GM18868 (cell line): ENCODE data around the gene PCLAF.
"Not testable (repeated sequence)": the region's sequence is repeated elsewhere in the genome, so short reads cannot be mapped to it uniquely, and the experiment has no call there.

Source experiments
- ATAC-seq: cut with Tn5 transposase; IDR thresholded peaks from one replicate; pipeline ENCODE4 v1.9.1; 2021; ENCODE audit warnings: mild to moderate bottlenecking, moderate library complexity; ENCODE audit not compliant: unreplicated experiment

The PCLAF gene

DNA sequence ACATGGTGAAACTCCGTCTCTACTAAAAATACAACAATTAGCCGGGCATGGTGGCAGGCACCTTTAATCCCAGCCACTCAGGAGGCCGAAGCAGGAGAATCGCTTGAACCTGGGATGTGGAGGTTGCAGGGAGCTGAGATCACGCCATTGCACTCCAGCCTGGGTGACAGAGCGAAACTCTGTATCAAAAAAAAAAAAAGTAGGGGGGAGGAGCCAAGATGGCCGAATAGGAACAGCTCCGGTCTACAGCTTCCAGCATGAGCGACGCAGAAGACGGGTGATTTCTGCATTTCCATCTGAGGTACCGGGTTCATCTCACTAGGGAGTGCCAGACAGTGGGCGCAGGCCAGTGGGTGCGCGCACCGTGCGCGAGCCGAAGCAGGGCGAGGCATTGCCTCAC is 54.8 kb downstream of the PCLAF start:
- ATAC-seq: not testable (repeated sequence)

DNA sequence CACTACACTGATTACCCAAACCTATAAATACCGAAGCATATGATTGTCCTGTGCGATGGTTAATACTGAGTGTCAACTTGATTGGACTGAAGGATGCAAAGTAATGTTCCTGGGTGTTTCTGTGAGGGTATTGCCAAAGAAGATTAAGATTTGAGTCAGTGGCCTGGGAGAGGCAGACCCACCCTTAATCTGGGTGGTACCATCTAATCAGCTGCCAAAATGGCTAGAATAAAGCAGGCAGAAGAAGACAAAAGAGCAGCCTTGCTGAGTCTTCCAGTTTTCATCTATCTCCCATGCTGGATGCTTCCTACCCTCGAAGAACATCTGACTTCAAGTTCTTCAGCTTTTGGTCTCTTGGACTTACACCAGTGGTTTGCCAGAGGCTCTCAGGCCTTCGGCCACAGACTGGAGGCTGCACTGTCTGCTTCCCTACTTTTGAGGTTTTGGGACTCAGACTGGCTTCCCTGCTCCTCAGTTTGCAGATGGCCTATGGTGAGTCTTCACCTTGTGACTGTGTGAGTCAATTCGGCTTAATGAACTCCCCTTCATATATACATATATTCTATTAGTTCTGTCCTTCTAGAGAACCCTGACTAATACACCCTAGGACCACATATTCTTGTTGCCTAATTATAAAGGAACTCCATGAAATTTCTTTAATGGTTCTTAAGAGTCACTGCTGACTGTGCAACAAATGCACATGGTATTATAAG is 56.9 kb downstream of the PCLAF start:
- no peak for ATAC-seq

DNA sequence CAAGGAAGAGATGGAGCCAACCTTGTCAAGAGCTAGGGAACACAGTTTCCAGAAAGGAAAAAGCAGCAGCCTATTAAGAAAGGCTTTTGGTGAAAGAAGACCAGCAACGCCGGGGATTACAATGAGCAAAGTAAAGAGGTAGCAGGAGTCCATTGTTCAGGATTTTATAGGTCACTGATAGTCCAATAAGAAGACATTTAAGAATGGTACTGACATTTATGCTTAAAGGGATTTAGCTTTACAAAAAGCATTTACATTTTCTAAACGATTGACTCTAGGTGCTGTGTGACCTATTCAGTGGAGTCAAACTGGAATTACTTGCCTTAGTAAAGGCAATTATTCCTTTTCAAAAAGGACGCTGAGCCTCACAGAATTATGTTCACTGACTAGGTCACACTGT is 66.0 kb downstream of the PCLAF start:
- ATAC-seq: no peak

DNA sequence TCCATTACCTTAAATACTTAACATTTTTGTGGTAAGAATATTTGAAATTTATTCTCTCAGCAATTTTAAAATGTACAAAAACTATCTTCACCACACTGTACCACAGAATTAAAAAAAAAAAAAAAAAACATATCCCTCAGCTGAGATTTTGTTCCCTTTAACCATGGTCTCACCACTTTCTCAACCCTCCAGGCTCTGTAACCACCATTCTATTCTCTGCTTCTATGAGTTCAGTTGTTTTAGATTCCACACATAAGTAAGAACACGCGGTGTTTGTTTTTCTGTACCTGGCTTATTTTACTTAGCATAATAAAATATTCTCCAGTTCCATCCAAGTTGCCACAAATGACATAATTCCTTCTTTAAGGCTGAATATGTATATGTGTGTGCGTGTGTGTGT is 66.8 kb downstream of the PCLAF start:
- no peak for ATAC-seq
